ENCODE measurements around the gene MPZL1. TPM values are rescaled to one million over a fixed set of nuclear protein-coding genes. Genes with fewer than 3 reads are reported as not detected.

Gene MPZL1
- total and polyA plus RNA-seq, 8 donors, result 6.3 to 46.6 (median 19.2) TPM

GRCh38 chr1:167708940-167709389 lies 12.8 kb upstream of the MPZL1 start:
- Histone ChIP-seq H3K4me1 (no peaks in the 10 kb centered on the region), H3K36me3 (no peaks in the 10 kb centered on the region), H3K9me3 (no peaks in the 10 kb centered on the region), H3K27me3 (no peaks in the 10 kb centered on the region), H3K4me3 (no peak overlapping the region), H3K27ac (no peak overlapping the region)
- intact Hi-C loops (cut with DNase I), result no loop called here
- no peak for DNase-seq
- no peak for ATAC-seq
- WGBS, 2 donors, result 77 to 88% methylated on average over 3 of the region's 3 CpGs
- TF ChIP-seq CTCF (IDR thresholded peaks at IDR 0.05), result no peak
- FAIRE-seq, result no peak

- intact Hi-C loops (cut with DNase I), result no loop called here
- H3K4me3 ChIP-seq, result no peak overlapping the region
- H3K36me3 ChIP-seq, result no peaks in the 10 kb centered on the region
- TF ChIP-seq CTCF (IDR thresholded peaks at IDR 0.05), result no peak
- 82 to 90% methylated on average over 1 of the region's 1 CpG for WGBS, 2 donors
- FAIRE-seq (no peak), ATAC-seq (no peak), DNase-seq (no peak)
- no peak overlapping the region for H3K27ac ChIP-seq
- H3K27me3 ChIP-seq, result no peaks in the 10 kb centered on the region
- no peaks in the 10 kb centered on the region for H3K9me3 ChIP-seq
- no peaks in the 10 kb centered on the region for H3K4me1 ChIP-seq
These were observed 10.9 kb upstream of the MPZL1 start for GRCh38 chr1:167710836-167711235.

GRCh38 chr1:167711797-167712196 lies 10.0 kb upstream of the MPZL1 start:
- intact Hi-C loops (cut with DNase I), result no loop called here
- DNase-seq (no peak), ATAC-seq (no peak), FAIRE-seq (no peak)
- H3K36me3 ChIP-seq, result no peaks in the 10 kb centered on the region
- H3K4me3 ChIP-seq, result no peak overlapping the region
- TF ChIP-seq CTCF (IDR thresholded peaks at IDR 0.05), result no peak
- no peaks in the 10 kb centered on the region for H3K9me3 ChIP-seq
- no peak overlapping the region for H3K27ac ChIP-seq
- no peaks in the 10 kb centered on the region for H3K4me1 ChIP-seq
- H3K27me3 ChIP-seq, result no peaks in the 10 kb centered on the region
- whole genome bisulfite sequencing, 2 donors, result 78 to 79% methylated on average over 3 of the region's 3 CpGs

- intact Hi-C loops (cut with DNase I), result no loop called here
- H3K36me3 ChIP-seq, result no peaks in the 10 kb centered on the region
- 11 to 12% methylated on average over 29 to 31 of the region's 31 CpGs for WGBS, 2 donors
- ATAC-seq (peak; percentile 0 to 6 (median 4)), FAIRE-seq (no peak), DNase-seq (peak; percentile 23 to 82 (median 46))
- H3K27ac ChIP-seq, result peak overlapping the region; percentile 17 to 87 (median 78)
- H3K27me3 ChIP-seq, result no peaks in the 10 kb centered on the region
- no peak for TF ChIP-seq CTCF (IDR thresholded peaks at IDR 0.05)
- H3K9me3 ChIP-seq, result no peaks in the 10 kb centered on the region
- peak overlapping the region; percentile 47 to 68 (median 62) for H3K4me3 ChIP-seq
- H3K4me1 ChIP-seq, result no peaks in the 10 kb centered on the region
These were observed 8.3 kb upstream of the MPZL1 start for GRCh38 chr1:167713330-167714081.

GRCh38 chr1:167714098-167714438 lies 7.7 kb upstream of the MPZL1 start:
- FAIRE-seq (no peak), DNase-seq (peak in 5 of 6 donors; percentile 80 to 92 (median 89)), ATAC-seq (peak; percentile 83 to 88 (median 86))
- 0% methylated on average over 28 of the region's 28 CpGs for WGBS, 2 donors
- TF ChIP-seq CTCF (IDR thresholded peaks at IDR 0.05), result no peak
- H3K27me3 ChIP-seq, result no peaks in the 10 kb centered on the region
- H3K4me1 ChIP-seq, result no peaks in the 10 kb centered on the region
- H3K9me3 ChIP-seq, result no peaks in the 10 kb centered on the region
- intact Hi-C loops (cut with DNase I), result no loop called here
- peak overlapping the region; percentile 47 to 68 (median 62) for H3K4me3 ChIP-seq
- H3K27ac ChIP-seq, result peak overlapping the region; percentile 73 to 87 (median 81)
- no peaks in the 10 kb centered on the region for H3K36me3 ChIP-seq

Data from pancreas (tissue), 10 donors.